IPS-18a (cell line): ENCODE data around the gene SEPTIN1.
"Not testable (repeated sequence)": the region's sequence is repeated elsewhere in the genome, so short reads cannot be mapped to it uniquely, and the experiment has no call there.

ENCODE experiments used
- H3K27ac ChIP-seq: one replicate; pipeline ENCODE4 v1.5.1; 2013; ENCODE audit warnings: low read length
- H3K27me3 ChIP-seq: one replicate; pipeline ENCODE4 v1.6.1; 2013; ENCODE audit warnings: mild to moderate bottlenecking, low read length; ENCODE audit not compliant: control insufficient read depth, insufficient read depth
- H3K36me3 ChIP-seq: one replicate; pipeline ENCODE4 v1.6.1; 2013; ENCODE audit warnings: low read depth, low read length; ENCODE audit not compliant: control insufficient read depth
- H3K4me1 ChIP-seq: one replicate; pipeline ENCODE4 v1.6.1; 2013; ENCODE audit warnings: low read depth, low read length; ENCODE audit not compliant: control insufficient read depth
- H3K4me3 ChIP-seq: one replicate; pipeline ENCODE4 v1.5.1; 2013; ENCODE audit warnings: low read length
- H3K9ac ChIP-seq: one replicate; pipeline ENCODE4 v1.6.1; 2013; ENCODE audit warnings: mild to moderate bottlenecking, low read length, moderate library complexity
- H3K9me3 ChIP-seq: one replicate; pipeline ENCODE4 v1.6.1; 2013; ENCODE audit warnings: low read depth, low read length; ENCODE audit not compliant: control insufficient read depth

The SEPTIN1 gene

DNA sequence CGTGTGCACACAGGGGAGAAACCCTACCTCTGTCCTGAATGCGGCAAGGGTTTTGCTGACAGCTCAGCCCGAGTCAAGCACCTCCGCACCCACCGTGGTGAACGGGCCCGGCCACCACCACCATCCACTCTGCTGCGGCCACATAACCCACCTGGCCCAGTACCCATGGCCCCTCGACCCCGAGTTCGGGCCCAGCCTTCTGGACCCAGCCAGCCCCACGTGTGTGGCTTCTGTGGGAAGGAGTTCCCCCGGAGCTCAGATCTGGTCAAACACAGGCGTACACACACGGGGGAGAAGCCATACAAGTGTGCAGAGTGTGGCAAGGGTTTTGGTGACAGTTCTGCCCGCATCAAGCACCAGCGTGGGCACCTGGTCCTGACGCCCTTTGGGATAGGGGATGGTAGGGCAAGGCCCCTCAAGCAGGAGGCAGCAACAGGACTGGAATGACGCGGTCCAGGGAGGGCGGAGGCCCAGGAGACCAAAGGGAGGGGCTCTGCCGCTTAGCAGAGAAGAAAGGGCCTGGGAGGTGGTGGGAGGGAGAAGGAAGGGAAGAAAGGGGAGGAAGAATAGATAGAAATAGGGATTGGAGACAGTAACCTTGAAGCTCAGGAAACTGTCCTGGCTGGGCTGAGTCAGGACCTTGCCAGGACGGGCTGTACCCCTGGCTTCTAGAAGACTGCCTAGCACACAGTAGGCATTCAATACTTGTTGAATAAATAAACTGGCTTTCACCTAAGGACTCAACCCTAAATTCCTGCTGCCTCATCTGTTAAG is 16.5 kb upstream of the SEPTIN1 start:
- Histone ChIP-seq H3K27me3 (no peaks in the 10 kb centered on the region), H3K4me3 (no peak overlapping the region), H3K27ac (no peak overlapping the region), H3K4me1 (peaks cover 12% of the 10 kb centered on the region), H3K9me3 (no peaks in the 10 kb centered on the region), H3K9ac (no peak overlapping the region), H3K36me3 (peaks cover 21% of the 10 kb centered on the region)

DNA sequence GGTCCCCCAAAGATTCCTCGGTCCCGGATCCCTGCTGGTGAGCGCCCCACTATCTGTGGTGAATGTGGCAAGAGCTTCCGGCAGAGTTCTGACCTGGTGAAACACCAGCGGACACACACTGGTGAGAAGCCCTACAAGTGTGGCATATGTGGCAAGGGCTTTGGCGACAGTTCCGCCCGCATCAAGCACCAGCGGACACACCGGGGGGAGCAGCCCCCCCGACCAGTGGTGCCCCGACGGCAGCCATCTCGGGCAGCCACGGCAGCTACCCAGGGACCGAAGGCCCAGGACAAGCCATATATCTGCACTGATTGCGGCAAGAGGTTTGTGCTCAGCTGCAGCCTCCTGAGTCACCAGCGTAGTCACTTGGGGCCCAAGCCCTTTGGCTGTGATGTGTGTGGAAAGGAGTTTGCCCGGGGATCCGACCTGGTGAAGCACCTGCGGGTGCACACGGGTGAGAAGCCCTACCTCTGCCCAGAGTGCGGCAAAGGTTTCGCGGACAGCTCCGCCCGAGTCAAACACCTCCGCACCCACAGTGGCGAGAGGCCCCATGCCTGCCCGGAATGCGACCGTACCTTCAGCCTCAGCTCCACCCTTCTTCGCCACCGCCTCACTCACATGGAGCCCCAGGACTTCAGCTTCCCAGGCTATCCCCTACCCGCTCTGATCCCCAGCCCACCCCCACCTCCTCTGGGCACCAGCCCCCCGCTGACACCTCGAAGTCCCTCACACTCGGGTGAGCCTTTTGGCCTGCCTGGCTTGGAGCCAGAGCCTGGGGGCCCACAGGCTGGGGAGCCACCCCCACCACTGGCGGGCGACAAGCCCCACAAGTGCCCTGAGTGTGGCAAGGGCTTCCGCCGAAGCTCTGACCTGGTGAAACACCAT is 15.7 kb upstream of the SEPTIN1 start:
- H3K27me3 ChIP-seq = no peaks in the 10 kb centered on the region
- H3K9ac ChIP-seq = no peak overlapping the region
- peaks cover 21% of the 10 kb centered on the region for H3K36me3 ChIP-seq
- H3K4me3 ChIP-seq = no peak overlapping the region
- H3K27ac ChIP-seq = no peak overlapping the region
- peaks cover 12% of the 10 kb centered on the region for H3K4me1 ChIP-seq
- H3K9me3 ChIP-seq = no peaks in the 10 kb centered on the region

DNA sequence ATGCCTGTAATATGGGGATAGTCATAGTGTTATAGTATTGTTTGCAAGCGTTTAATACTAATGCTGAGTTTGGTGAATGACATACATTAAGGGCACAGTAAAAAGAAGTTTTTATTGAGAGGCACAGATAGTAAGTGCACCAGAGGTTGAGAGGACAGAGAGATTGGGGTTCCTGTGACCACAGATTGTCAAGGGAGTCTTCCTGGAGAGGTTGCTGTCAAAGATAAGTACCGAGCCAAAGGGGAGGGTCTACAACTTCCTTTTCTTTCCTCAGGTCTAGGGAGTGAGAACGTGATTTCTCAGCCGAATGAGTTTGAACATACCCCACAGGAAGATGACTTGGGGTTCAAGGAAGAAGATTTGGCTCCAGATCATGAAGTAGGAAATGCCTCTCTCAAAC is 14.7 kb upstream of the SEPTIN1 start:
- H3K4me3 ChIP-seq = peak overlapping the region; percentile 90
- peak overlapping the region; percentile 5 for H3K9ac ChIP-seq
- H3K27ac ChIP-seq = no peak overlapping the region
- no peaks in the 10 kb centered on the region for H3K9me3 ChIP-seq
- H3K27me3 ChIP-seq = no peaks in the 10 kb centered on the region
- H3K4me1 ChIP-seq = peaks cover 12% of the 10 kb centered on the region
- H3K36me3 ChIP-seq = peaks cover 21% of the 10 kb centered on the region

DNA sequence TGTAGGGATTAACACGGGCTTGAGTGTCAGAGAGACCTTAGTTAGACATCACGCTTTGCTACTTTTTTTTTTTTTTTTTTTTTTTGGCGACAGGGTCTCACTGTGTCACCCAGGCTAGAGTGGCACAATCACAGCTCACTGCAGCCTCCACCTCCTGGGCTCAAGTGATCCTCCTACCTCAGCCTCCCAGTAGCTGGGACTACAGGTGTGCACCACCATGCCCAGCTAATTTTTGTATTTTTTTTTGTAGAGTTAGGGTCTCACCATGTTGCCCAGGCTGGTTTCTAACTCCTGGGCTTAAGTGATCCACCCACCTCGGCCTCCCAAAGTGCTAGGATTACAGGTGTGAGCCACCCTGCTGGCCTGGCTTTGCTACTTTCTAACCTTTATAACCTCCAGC is 14.3 kb upstream of the SEPTIN1 start:
- H3K27me3 ChIP-seq, H3K27ac ChIP-seq, H3K9me3 ChIP-seq: not testable (repeated sequence)
- Histone ChIP-seq H3K36me3 (peaks cover 21% of the 10 kb centered on the region), H3K9ac (peak overlapping the region; percentile 99), H3K4me3 (peak overlapping the region; percentile 90), H3K4me1 (peaks cover 12% of the 10 kb centered on the region)

DNA sequence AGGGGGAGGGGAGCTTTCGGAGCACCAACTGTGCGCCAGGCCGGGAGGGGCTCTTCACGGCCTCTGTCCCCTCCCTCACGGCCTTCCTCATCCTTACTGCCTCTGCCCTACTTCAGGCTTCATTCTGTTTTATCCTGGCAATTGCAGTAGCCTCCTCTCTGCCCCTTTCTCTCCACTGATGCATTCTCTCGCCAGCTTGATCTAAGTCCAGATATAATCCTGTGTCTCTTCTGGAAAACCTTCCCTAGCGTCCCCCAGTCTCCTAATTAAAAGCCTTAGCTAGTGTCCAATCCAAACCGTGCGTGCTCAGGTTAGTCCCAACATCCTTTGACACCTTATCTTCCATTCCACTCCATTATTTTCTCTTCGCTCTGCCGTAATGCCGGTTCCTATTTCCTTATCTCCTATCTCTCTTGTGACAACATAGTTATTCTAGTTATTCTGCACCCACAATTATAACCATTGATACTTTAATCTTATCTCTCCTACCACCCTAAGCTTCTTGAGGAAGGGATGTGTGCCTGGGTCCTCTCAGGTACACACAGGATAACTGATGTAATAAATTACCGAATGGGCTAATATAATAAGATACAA is 13.7 kb upstream of the SEPTIN1 start:
- Histone ChIP-seq H3K4me3 (peak overlapping the region; percentile 90), H3K36me3 (peaks cover 21% of the 10 kb centered on the region), H3K9me3 (no peaks in the 10 kb centered on the region), H3K27me3 (no peaks in the 10 kb centered on the region), H3K4me1 (peaks cover 12% of the 10 kb centered on the region), H3K9ac (peak overlapping the region; percentile 99), H3K27ac (peak overlapping the region; percentile 46)

DNA sequence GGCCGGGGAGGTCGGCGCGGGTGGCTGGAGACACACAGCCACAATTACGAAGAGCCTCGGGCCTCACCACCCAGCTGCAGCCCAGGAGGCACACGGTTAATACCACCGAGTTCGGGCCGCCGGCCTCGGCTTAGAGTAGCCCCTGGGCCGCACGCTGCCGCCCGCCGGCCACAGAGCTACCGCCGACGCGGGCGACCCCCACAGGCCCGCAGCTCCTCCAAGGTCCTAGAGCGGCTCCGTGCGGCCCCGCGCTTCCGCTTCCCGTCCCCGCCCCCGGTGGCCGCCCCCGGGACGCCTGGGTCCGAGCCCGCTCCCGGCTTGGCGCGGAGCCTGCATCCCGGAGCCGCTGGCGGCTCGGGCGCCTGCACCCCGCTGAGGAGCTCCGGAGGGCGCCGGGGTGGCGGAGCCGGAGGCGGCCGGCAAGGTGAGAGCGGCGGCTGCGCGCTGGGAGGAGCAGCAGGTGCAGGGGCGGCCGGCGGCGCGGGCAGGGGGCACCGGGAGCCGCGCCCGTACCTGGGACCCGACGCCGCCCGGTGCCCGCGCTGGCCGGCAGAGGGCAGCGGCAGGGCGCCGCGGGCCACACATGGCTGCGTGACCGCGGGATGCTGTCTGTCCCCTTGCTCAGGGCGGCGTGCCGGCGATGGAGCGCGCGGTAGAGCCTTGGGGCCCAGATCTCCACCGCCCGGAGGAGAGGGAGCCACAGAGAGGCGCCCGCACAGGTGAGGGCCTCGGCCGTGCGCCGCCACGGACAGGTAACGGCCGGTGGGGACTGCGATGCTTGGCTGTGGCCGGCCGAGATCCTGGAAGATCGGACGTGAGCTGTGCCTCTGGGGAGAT is 13.0 kb upstream of the SEPTIN1 start, which contains the start of gene ZNF48:
Gene ZNF48, plus strand, starts transcription at position 266 of the 837 bp plus-strand sequence. Its CDS starts 375 bp downstream, at position 641.
- H3K27ac ChIP-seq = peak within 1 kb of the TSS; percentile 99
- H3K9ac ChIP-seq = peak within 1 kb of the TSS; percentile 99
- no peaks in the 10 kb centered on the region for H3K27me3 ChIP-seq
- H3K36me3 ChIP-seq = peaks cover 21% of the 10 kb centered on the region
- H3K9me3 ChIP-seq = no peaks in the 10 kb centered on the region
- peak within 1 kb of the TSS; percentile 90 for H3K4me3 ChIP-seq
- H3K4me1 ChIP-seq = peaks cover 12% of the 10 kb centered on the region

DNA sequence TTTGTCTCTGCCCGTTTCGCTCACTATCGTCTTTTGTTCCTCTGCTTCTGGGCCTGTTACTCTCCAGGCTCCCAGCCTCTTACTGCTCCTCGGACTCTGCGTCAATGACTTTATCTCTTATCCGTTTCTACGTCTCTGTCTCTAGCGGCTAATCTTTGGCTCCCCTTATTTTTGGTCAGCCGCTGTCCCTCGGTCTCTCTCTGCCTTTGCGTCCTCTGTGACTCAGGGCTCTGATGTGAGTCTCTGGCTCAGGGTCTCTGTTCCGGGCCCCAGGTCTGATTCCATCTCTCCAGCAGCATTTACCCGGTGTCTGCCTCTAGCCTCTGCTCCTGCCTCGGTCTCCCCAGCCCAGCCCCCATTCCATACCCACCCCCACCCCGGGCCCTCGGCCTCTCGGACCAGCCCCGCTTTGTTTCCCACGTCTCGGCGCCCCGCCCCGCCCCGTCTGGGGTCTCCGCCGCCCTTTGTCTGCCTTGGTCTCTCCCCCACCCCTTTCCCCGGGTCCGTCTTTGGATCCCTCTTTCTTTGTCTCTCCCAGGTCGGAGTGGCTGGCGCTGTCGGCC is 12.3 kb upstream of the SEPTIN1 start:
- peaks cover 21% of the 10 kb centered on the region for H3K36me3 ChIP-seq
- H3K9me3 ChIP-seq = no peaks in the 10 kb centered on the region
- peak overlapping the region; percentile 90 for H3K4me3 ChIP-seq
- no peaks in the 10 kb centered on the region for H3K27me3 ChIP-seq
- peak overlapping the region; percentile 99 for H3K9ac ChIP-seq
- H3K27ac ChIP-seq = peak overlapping the region; percentile 99
- H3K4me1 ChIP-seq = peaks cover 9% of the 10 kb centered on the region

DNA sequence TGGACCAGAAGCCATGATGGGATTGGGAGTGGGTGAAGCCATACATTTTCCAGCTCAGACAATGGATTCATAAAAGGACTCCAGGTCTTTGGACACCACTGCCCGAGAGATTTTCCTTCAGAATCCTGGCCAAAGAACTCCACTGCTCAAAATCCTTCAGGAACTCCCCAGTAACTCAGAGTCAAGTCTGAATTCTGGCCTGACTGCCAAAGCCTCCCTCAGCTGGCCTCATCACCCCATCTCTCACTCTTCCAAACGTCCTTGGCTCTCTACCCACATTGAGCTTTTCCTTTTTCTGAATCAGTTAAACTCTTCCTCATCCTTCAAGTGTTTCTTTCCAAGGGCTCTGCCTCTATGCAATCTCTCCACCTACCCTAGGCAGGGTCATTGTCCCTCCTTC is 1.2 kb upstream of the SEPTIN1 start:
- Histone ChIP-seq H3K36me3 (no peaks in the 10 kb centered on the region), H3K9me3 (no peaks in the 10 kb centered on the region), H3K27me3 (no peaks in the 10 kb centered on the region), H3K4me1 (no peaks in the 10 kb centered on the region), H3K9ac (no peak overlapping the region), H3K4me3 (no peak overlapping the region), H3K27ac (no peak overlapping the region)

DNA sequence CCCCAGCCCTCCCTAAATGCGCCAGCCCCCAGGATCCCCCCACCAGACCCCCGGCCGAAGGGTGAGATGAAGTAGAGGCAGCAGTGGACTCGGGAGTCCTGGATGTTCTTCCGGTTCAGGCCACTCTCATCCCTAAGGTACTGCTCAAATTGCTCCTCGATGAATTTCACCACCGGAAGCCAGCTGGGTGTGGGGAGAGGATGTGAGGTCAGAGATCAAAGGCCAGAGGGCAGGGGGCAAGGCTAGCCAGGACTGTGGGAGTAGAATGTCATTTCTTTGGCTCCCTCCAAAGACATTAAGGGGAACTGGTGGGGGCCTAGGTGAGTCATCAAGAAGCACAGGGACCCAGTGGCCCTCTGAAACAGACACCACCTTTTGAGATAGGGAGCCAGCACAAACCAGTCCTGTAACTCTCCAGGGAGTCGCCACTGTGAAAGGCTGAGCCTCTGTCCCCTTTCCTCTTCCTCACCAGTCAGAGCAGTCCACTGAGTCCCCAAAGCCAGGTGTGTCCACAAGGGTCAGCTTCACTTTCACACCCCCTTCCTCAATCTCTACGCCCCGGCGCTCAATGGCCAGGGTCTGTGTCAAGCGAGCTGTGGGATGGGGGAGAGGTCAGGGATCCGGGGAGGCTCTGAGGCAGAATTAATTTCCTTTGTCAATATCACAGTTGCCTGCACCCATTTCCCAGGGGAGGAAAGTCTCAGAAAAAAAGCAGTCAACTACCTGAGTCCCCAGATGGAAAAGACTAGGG is 895 bp downstream of the SEPTIN1 start:
- Histone ChIP-seq H3K4me3 (no peak overlapping the region), H3K9ac (no peak overlapping the region), H3K4me1 (peaks cover 4% of the 10 kb centered on the region), H3K9me3 (no peaks in the 10 kb centered on the region), H3K27ac (no peak overlapping the region), H3K27me3 (no peaks in the 10 kb centered on the region), H3K36me3 (no peaks in the 10 kb centered on the region)

DNA sequence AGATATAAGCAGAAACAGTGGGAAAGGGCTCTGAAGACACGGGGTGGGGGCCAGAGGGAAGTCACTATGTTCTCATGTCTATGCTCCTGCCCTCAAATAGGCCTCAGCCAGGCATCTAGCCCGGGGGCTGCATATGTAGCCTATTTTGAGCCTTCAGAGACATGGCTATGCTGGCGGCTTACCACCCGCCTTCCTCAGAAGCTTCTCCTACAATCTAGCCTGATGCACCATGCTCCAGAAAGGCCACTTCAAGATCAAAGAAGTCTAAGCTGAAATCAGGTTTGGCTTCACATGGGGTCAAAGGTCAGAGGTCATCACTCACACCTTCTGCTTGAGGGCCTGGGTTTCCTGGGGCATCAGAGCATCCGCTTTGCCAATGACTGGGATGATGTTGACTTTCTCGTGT is 1.6 kb downstream of the SEPTIN1 start:
- Histone ChIP-seq H3K4me3 (no peak overlapping the region), H3K36me3 (no peaks in the 10 kb centered on the region), H3K9me3 (no peaks in the 10 kb centered on the region), H3K4me1 (peaks cover 4% of the 10 kb centered on the region), H3K27ac (no peak overlapping the region), H3K9ac (no peak overlapping the region), H3K27me3 (no peaks in the 10 kb centered on the region)
